ENCODE results near the gene TNXB.

GRCh38 chr6:32047539-32047854 is 61.6 kb downstream of the TNXB start:
- TF ChIP-seq CTCF (IDR thresholded peaks at IDR 0.05) (no peak), POLR2A (IDR thresholded peaks at IDR 0.05; ENCODE audit: low read length) (no peak), JUN (IDR thresholded peaks at IDR 0.05) (no peak), RAD21 (conservative IDR thresholded peaks at IDR 0.05 in 1 of 2, IDR thresholded peaks at IDR 0.05 in 1 of 2) (no peak), NR3C1 (IDR thresholded peaks at IDR 0.05) (no peak), USF2 (IDR thresholded peaks at IDR 0.05) (no peak), MAX (IDR thresholded peaks at IDR 0.05) (no peak), HEYL (CRISPR knock-in tag; IDR thresholded peaks at IDR 0.05) (no peak), FOSL2 (IDR thresholded peaks at IDR 0.05) (no peak), FOSL2 (CRISPR knock-in tag; IDR thresholded peaks at IDR 0.05) (no peak), ZFP36 (IDR thresholded peaks at IDR 0.05; ENCODE audit: borderline replicate concordance, partially characterized antibody) (no peak), CHD2 (IDR thresholded peaks at IDR 0.05; ENCODE audit: low read length, partially characterized antibody) (no peak), EP300 (IDR thresholded peaks at IDR 0.05) (no peak)
